ENCODE measurements around the gene NCEH1. TPM values are rescaled to one million over a fixed set of nuclear protein-coding genes. Genes with fewer than 3 reads are reported as not detected.

The NCEH1 gene
- total and polyA plus RNA-seq, 2 of the 13 experiments (the other 11 are each of a cell fraction or from before 2014, with no cell fraction given) = 12.9 to 21.4 TPM

DNA sequence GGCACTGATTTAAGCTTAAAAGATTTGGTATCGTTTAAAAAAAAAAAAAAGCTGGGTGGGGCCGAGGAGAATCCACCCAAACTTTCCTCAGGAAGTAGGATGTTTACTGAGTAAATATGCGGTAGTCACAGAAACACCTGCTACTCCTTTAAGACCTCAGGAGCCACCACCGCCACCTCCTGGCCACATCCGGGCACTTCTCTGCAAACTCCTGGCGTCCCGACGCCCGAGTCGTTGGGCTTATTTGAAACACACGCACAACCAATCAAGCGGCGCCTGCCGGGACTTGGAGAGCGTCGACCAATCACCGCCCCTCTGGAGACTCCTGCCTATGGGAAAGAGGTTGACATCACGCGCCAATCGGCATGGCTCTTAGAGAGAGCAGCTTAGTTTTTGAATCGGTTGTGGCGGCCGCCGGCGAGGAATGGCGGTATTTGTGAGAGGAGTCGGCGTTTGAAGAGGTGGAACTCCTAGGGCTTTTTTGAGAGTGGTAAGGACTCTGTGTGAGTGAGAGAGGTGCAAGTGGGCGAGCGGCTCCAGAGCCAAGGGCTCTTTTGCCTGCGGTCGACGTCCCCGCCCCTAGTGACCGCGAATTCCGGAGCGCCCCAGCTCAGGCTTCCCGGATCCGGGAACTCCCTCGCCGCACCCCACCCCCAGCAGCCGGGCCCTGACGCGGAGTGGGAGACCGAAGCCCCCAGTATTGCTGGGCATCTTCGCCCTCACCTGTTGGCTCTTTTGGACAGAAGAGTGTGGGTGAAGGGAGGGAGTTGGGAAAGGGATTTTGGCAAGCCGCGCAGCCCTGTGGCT lies 39.7 kb upstream of the NCEH1 start, which contains the start of gene ECT2 (continued):
- TF ChIP-seq SOX13 (IDR thresholded peaks at IDR 0.05) = peak; percentile 54; the same call in 1 of the 2 replicates
- TF ChIP-seq SOX13 (CRISPR knock-in tag; conservative IDR thresholded peaks at IDR 0.05 in 1 of 2, IDR thresholded peaks at IDR 0.05 in 1 of 2) = peak in 1 of 2 experiments; percentile 70; a peak in 2 of 4 replicates
- TF ChIP-seq SIN3A (IDR thresholded peaks at IDR 0.05; ENCODE audit: borderline replicate concordance, low read depth, low read length) = peak; percentile 78
- no peak for TF ChIP-seq ETV6 (CRISPR knock-in tag; conservative IDR thresholded peaks at IDR 0.05)
- no peak for TF ChIP-seq ZBTB1 (CRISPR knock-in tag; IDR thresholded peaks at IDR 0.05; ENCODE audit: borderline replicate concordance)
- no peak for TF ChIP-seq ZNF160 (CRISPR knock-in tag; IDR thresholded peaks at IDR 0.05)
- TF ChIP-seq JUN (CRISPR knock-in tag; IDR thresholded peaks at IDR 0.05) = no peak
- TF ChIP-seq ZBTB8A (CRISPR knock-in tag; IDR thresholded peaks at IDR 0.05; ENCODE audit: borderline replicate concordance, low read depth) = no peak
- TF ChIP-seq KDM4B (CRISPR knock-in tag; IDR thresholded peaks at IDR 0.05) = 0 out of 2 replicates have a peak, but pooled peaks have one; percentile 15
- TF ChIP-seq ZFP90 (CRISPR knock-in tag; IDR thresholded peaks at IDR 0.05; ENCODE audit: borderline replicate concordance) = no peak; the same call in 1 of the 2 replicates
- TF ChIP-seq ZNF24 (IDR thresholded peaks at IDR 0.05) = no peak
- TF ChIP-seq, protein P1, sequence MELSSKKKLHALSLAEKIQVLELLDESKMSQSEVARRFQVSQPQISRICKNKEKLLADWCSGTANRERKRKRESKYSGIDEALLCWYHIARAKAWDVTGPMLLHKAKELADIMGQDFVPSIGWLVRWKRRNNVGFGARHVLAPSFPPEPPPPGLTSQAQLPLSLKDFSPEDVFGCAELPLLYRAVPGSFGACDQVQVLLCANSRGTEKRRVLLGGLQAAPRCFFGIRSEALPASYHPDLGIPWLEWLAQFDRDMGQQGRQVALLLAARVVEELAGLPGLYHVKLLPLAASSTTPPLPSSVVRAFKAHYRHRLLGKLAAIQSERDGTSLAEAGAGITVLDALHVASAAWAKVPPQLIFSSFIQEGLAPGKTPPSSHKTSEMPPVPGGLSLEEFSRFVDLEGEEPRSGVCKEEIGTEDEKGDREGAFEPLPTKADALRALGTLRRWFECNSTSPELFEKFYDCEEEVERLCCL (CRISPR knock-in tag; IDR thresholded peaks at IDR 0.05; ENCODE audit: borderline replicate concordance) = no peak
- TF ChIP-seq ISL2 (CRISPR knock-in tag; IDR thresholded peaks at IDR 0.05) = peak; percentile 63
- TF ChIP-seq, protein P2, sequence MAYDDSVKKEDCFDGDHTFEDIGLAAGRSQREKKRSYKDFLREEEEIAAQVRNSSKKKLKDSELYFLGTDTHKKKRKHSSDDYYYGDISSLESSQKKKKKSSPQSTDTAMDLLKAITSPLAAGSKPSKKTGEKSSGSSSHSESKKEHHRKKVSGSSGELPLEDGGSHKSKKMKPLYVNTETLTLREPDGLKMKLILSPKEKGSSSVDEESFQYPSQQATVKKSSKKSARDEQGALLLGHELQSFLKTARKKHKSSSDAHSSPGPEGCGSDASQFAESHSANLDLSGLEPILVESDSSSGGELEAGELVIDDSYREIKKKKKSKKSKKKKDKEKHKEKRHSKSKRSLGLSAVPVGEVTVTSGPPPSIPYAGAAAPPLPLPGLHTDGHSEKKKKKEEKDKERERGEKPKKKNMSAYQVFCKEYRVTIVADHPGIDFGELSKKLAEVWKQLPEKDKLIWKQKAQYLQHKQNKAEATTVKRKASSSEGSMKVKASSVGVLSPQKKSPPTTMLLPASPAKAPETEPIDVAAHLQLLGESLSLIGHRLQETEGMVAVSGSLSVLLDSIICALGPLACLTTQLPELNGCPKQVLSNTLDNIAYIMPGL (CRISPR knock-in tag; IDR thresholded peaks at IDR 0.05; ENCODE audit: borderline replicate concordance in 1 of 2, low read depth in 1 of 2) = peak; percentile 21 to 78; a peak in 2 of 4 replicates
- TF ChIP-seq CHD2 (IDR thresholded peaks at IDR 0.05; ENCODE audit: low read depth, low read length) = peak; percentile 20; the same call in 1 of the 2 replicates
- TF ChIP-seq FOXA3 (CRISPR knock-in tag; IDR thresholded peaks at IDR 0.05) = peak; percentile 99
- no peak for TF ChIP-seq HNRNPH1 (optimal IDR thresholded peaks at IDR 0.05; ENCODE audit: low read depth, low read length)
- peak; percentile 54 to 74 for TF ChIP-seq POLR2A (IDR thresholded peaks at IDR 0.05; ENCODE audit: insufficient read depth in 1 of 2, low read depth in 2 of 2, low read length in 2 of 2)
- no peak for TF ChIP-seq ZNF354B (CRISPR knock-in tag; IDR thresholded peaks at IDR 0.05)
- no peak for TF ChIP-seq ZNF264 (CRISPR knock-in tag; IDR thresholded peaks at IDR 0.05)
- TF ChIP-seq, protein P3, sequence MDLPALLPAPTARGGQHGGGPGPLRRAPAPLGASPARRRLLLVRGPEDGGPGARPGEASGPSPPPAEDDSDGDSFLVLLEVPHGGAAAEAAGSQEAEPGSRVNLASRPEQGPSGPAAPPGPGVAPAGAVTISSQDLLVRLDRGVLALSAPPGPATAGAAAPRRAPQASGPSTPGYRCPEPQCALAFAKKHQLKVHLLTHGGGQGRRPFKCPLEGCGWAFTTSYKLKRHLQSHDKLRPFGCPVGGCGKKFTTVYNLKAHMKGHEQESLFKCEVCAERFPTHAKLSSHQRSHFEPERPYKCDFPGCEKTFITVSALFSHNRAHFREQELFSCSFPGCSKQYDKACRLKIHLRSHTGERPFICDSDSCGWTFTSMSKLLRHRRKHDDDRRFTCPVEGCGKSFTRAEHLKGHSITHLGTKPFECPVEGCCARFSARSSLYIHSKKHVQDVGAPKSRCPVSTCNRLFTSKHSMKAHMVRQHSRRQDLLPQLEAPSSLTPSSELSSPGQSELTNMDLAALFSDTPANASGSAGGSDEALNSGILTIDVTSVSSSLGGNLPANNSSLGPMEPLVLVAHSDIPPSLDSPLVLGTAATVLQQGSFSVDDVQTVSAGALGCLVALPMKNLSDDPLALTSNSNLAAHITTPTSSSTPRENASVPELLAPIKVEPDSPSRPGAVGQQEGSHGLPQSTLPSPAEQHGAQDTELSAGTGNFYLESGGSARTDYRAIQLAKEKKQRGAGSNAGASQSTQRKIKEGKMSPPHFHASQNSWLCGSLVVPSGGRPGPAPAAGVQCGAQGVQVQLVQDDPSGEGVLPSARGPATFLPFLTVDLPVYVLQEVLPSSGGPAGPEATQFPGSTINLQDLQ (CRISPR knock-in tag; IDR thresholded peaks at IDR 0.05) = no peak
- TF ChIP-seq SATB2 (CRISPR knock-in tag; IDR thresholded peaks at IDR 0.05) = no peak
- TF ChIP-seq ZNF234 (CRISPR knock-in tag; conservative IDR thresholded peaks at IDR 0.05) = no peak
- TF ChIP-seq ZZZ3 (CRISPR knock-in tag; IDR thresholded peaks at IDR 0.05; ENCODE audit: borderline replicate concordance) = no peak
- no peak for TF ChIP-seq FIP1L1 (IDR thresholded peaks at IDR 0.05; ENCODE audit: borderline replicate concordance, insufficient read depth, low read depth, low read length)
